Fibroblast of pulmonary artery (primary cell): ENCODE measurements around the gene USP17L10.
"Not testable (repeated sequence)": the region's sequence is repeated elsewhere in the genome, so short reads cannot be mapped to it uniquely, and the experiment has no call there.

Source experiments
- DNase-seq: peaks from one replicate; pipeline ENCODE4 v3.0.0-alpha.2; 2010; ENCODE audit warnings: low read depth
- H3K4me3 ChIP-seq: replicated peaks from 2 replicates; pipeline ENCODE4 v1.5.1; 2011; ENCODE audit warnings: low read depth, mild to moderate bottlenecking, control low read depth, low read length, moderate library complexity

The USP17L10 gene, protein sequence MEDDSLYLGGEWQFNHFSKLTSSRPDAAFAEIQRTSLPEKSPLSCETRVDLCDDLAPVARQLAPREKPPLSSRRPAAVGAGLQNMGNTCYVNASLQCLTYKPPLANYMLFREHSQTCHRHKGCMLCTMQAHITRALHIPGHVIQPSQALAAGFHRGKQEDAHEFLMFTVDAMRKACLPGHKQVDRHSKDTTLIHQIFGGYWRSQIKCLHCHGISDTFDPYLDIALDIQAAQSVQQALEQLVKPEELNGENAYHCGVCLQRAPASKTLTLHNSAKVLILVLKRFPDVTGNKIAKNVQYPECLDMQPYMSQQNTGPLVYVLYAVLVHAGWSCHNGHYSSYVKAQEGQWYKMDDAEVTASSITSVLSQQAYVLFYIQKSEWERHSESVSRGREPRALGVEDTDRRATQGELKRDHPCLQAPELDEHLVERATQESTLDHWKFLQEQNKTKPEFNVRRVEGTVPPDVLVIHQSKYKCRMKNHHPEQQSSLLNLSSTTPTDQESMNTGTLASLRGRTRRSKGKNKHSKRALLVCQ

DNA sequence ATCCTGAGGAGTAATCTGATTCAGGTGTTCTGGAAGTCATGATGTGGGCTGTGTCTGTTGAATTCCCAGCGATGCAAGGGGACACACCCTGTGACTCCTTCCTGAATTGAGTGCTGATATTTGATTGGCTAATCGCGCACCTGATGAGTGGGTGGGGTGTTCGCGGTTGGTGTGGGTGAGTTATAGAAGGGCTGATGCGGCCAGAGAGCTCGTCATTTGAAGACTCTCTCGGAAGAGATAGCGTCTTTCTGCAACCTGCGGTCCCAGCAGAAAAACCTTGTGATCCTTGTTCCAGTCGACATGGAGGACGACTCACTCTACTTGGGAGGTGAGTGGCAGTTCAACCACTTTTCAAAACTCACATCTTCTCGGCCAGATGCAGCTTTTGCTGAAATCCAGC is at the start of gene USP17L10:
Gene USP17L10 (plus strand): TSS at position 301 of the 400 bp plus-strand sequence. CDS start 0 bp downstream, at position 301.
- H3K4me3 ChIP-seq, DNase-seq: not testable (repeated sequence)

DNA sequence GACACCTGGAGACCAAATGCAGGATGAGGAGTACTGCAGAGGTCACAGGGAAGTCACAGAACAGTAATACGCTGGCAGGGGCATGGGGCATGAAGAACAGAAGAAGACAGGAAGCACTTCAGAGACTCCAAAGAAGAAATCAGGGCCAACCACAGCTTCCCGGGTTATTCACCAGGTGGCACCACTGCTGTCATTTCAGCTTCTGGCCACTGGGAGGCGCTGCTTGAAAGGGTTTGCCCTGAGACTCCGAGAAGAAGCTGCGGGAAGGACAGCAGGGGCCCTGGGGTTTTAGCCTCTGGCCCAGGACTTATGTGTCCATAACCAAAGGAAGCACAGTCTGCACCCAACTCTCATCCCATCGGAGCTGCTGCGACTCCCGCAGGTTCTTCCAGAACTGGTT is 44.5 kb upstream of the USP17L10 start:
- DNase-seq, H3K4me3 ChIP-seq: not testable (repeated sequence)

DNA sequence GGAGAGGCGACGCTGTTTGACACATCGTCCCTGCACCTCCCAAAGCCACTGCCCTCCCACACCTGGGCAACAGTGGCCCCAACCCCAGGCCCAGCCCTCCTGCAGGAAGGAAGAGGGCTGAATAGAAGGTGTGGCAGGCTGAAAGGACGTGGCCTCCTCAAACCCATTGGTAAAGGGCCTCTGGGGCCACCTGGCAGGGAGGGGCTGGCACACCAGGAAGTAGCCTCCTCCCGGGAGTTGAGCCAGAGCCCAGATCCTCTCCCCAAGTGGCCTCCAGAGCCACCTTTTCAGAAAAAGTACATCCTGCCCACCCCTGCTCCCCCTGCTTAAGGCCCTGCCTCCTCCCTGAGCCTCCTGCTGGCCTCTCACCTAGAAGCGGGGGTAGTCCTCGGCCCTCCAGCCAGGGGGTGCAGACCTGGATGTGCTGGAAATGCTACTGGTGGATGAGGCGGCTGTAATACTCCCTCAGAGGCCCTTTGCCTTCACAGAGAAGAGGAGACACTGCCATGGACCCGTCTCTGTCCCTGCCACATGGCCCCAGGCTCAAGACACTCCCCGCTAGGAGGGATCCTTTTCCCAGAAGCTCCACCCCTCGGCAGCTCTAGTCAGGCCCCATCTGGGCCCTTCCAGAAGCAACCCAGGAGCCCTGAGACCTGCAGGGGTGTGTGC is 40.5 kb upstream of the USP17L10 start, which contains the start of gene FAM90A26:
Gene FAM90A26 (plus strand): TSS at position 619 of the 669 bp plus-strand sequence. CDS start 2,764 bp downstream, outside the sequence.
- H3K4me3 ChIP-seq, DNase-seq: not testable (repeated sequence)

DNA sequence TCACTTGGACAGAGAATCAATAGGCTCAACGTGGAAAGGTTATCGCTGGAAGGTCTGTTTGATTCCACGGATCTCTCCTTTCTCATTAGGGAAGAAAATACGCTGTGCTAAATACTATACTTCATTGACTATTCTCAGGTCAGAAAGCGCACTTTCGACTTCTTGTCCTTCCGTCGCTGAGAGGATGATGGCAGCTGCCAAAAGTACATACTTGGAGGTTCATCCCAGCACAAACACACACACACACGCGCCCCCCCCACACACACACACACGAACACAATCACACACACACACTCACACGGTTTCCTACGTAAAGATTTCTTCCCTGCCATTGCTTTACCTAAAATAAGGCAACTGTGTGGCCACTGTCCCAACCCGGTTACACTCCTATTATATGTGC is 4.2 kb downstream of the USP17L10 start:
- DNase-seq, H3K4me3 ChIP-seq: not testable (repeated sequence)

DNA sequence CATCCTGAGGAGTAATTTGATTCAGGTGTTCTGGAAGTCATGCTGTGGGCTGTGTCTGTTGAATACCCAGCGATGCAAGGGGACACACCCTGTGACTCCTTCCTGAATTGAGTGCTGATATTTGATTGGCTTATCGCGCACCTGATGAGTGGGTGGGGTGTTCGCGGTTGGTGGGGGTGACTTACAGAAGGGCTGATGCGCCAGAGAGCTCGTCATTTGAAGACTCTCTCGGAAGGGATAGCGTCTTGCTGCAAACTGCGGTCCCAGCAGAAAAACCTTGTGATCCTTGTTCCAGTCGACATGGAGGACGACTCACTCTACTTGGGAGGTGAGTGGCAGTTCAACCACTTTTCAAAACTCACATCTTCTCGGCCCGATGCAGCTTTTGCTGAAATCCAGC is 4.6 kb downstream of the USP17L10 start, which contains the start of gene USP17L11:
Gene USP17L11 (plus strand): TSS at position 301 of the 400 bp plus-strand sequence. CDS start 0 bp downstream, at position 301.
- DNase-seq, H3K4me3 ChIP-seq: not testable (repeated sequence)

DNA sequence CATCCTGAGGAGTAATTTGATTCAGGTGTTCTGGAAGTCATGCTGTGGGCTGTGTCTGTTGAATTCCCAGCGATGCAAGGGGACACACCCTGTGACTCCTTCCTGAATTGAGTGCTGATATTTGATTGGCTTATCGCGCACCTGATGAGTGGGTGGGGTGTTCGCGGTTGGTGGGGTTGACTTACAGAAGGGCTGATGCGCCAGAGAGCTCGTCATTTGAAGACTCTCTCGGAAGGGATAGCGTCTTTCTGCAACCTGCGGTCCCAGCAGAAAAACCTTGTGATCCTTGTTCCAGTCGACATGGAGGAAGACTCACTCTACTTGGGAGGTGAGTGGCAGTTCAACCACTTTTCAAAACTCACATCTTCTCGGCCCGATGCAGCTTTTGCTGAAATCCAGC is 9.4 kb downstream of the USP17L10 start, which contains the start of gene USP17L12:
Gene USP17L12 (plus strand): TSS at position 301 of the 400 bp plus-strand sequence. CDS start 0 bp downstream, at position 301.
- not testable (repeated sequence) for H3K4me3 ChIP-seq, DNase-seq

DNA sequence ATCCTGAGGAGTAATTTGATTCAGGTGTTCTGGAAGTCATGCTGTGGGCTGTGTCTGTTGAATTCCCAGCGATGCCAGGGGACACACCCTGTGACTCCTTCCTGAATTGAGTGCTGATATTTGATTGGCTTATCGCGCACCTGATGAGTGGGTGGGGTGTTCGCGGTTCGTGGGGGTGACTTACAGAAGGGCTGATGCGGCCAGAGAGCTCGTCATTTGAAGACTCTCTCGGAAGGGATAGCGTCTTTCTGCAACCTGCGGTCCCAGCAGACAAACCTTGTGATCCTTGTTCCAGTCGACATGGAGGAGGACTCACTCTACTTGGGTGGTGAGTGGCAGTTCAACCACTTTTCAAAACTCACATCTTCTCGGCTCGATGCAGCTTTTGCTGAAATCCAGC is 14.1 kb downstream of the USP17L10 start, which contains the start of gene USP17L13:
Gene USP17L13 (plus strand): TSS at position 301 of the 400 bp plus-strand sequence. CDS start 0 bp downstream, at position 301.
- DNase-seq, H3K4me3 ChIP-seq: not testable (repeated sequence)

DNA sequence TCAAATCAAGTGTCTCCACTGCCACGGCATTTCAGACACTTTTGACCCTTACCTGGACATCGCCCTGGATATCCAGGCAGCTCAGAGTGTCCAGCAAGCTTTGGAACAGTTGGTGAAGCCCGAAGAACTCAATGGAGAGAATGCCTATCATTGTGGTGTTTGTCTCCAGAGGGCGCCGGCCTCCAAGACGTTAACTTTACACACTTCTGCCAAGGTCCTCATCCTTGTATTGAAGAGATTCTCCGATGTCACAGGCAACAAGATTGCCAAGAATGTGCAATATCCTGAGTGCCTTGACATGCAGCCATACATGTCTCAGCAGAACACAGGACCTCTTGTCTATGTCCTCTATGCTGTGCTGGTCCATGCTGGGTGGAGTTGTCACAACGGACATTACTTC is 19.8 kb downstream of the USP17L10 start:
- DNase-seq, H3K4me3 ChIP-seq: not testable (repeated sequence)

DNA sequence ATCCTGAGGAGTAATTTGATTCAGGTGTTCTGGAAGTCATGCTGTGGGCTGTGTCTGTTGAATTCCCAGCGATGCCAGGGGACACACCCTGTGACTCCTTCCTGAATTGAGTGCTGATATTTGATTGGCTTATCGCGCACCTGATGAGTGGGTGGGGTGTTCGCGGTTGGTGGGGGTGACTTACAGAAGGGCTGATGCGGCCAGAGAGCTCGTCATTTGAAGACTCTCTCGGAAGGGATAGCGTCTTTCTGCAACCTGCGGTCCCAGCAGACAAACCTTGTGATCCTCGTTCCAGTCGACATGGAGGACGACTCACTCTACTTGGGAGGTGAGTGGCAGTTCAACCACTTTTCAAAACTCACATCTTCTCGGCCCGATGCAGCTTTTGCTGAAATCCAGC is 23.6 kb downstream of the USP17L10 start, which contains the start of gene USP17L15:
Gene USP17L15 (plus strand): TSS at position 301 of the 400 bp plus-strand sequence. CDS start 0 bp downstream, at position 301.
- not testable (repeated sequence) for DNase-seq, H3K4me3 ChIP-seq

DNA sequence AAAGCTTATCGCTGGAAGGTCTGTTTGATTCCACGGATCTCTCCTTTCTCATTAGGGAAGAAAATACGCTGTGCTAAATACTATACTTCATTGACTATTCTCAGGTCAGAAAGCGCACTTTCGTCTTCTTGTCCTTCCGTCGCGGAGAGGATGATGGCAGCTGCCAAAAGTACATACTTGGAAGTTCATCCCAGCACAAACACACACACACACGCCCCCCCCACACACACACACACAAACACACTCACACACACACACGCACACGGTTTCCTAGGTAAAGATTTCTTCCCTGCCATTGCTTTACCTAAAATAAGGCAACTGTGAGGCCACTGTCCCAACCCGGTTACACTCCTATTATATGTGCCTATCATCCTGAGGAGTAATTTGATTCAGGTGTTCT is 28.0 kb downstream of the USP17L10 start:
- H3K4me3 ChIP-seq, DNase-seq: not testable (repeated sequence)

DNA sequence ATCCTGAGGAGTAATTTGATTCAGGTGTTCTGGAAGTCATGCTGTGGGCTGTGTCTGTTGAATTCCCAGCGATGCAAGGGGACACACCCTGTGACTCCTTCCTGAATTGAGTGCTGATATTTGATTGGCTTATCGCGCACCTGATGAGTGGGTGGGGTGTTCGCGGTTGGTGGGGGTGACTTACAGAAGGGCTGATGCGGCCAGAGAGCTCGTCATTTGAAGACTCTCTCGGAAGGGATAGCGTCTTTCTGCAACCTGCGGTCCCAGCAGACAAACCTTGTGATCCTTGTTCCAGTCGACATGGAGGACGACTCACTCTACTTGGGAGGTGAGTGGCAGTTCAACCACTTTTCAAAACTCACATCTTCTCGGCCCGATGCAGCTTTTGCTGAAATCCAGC is 33.1 kb downstream of the USP17L10 start, which contains the start of gene USP17L17:
Gene USP17L17 (plus strand): TSS at position 301 of the 400 bp plus-strand sequence. CDS start 0 bp downstream, at position 301.
- not testable (repeated sequence) for DNase-seq, H3K4me3 ChIP-seq

DNA sequence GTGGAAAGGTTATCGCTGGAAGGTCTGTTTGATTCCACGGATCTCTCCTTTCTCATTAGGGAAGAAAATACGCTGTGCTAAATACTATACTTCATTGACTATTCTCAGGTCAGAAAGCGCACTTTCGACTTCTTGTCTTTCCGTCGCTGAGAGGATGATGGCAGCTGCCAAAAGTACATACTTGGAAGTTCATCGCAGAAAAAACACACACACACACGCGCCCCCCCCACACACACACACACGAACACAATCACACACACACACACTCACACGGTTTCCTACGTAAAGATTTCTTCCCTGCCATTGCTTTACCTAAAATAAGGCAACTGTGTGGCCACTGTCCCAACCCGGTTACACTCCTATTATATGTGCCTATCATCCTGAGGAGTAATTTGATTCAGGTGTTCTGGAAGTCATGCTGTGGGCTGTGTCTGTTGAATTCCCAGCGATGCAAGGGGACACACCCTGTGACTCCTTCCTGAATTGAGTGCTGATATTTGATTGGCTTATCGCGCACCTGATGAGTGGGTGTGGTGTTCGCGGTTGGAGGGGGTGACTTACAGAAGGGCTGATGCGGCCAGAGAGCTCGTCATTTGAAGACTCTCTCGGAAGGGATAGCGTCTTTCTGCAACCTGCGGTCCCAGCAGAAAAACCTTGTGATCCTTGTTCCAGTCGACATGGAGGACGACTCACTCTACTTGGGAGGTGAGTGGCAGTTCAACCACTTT is 37.7 kb downstream of the USP17L10 start, which contains the start of gene USP17L18:
Gene USP17L18 (plus strand): TSS at position 678 of the 728 bp plus-strand sequence. CDS start 0 bp downstream, at position 678.
- H3K4me3 ChIP-seq, DNase-seq: not testable (repeated sequence)

DNA sequence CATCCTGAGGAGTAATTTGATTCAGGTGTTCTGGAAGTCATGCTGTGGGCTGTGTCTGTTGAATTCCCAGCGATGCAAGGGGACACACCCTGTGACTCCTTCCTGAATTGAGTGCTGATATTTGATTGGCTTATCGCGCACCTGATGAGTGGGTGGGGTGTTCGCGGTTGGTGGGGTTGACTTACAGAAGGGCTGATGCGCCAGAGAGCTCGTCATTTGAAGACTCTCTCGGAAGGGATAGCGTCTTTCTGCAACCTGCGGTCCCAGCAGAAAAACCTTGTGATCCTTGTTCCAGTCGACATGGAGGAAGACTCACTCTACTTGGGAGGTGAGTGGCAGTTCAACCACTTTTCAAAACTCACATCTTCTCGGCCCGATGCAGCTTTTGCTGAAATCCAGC is 42.6 kb downstream of the USP17L10 start, which contains the start of gene USP17L19:
Gene USP17L19 (plus strand): TSS at position 301 of the 400 bp plus-strand sequence. CDS start 0 bp downstream, at position 301.
- not testable (repeated sequence) for H3K4me3 ChIP-seq, DNase-seq

DNA sequence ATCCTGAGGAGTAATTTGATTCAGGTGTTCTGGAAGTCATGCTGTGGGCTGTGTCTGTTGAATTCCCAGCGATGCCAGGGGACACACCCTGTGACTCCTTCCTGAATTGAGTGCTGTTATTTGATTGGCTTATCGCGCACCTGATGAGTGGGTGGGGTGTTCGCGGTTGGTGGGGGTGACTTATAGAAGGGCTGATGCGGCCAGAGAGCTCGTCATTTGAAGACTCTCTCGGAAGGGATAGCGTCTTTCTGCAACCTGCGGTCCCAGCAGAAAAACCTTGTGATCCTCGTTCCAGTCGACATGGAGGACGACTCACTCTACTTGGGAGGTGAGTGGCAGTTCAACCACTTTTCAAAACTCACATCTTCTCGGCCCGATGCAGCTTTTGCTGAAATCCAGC is 47.4 kb downstream of the USP17L10 start, which contains the start of gene USP17L20:
Gene USP17L20 (plus strand): TSS at position 301 of the 400 bp plus-strand sequence. CDS start 0 bp downstream, at position 301.
- not testable (repeated sequence) for DNase-seq, H3K4me3 ChIP-seq
